NCI-H1436 (cell line): ENCODE measurements around the gene KAZN.

ENCODE experiments used
- DNase-seq: peaks from one replicate; lab custom pipeline; 2025; lab: John Stamatoyannopoulos, UW

Gene KAZN

GRCh38 chr1:15139654-15140350, 541.3 kb downstream of the KAZN start:
- no peak for DNase-seq

- DNase-seq, result no peak
Measured at GRCh38 chr1:15141935-15142539, 543.6 kb downstream of the KAZN start.

DNA sequence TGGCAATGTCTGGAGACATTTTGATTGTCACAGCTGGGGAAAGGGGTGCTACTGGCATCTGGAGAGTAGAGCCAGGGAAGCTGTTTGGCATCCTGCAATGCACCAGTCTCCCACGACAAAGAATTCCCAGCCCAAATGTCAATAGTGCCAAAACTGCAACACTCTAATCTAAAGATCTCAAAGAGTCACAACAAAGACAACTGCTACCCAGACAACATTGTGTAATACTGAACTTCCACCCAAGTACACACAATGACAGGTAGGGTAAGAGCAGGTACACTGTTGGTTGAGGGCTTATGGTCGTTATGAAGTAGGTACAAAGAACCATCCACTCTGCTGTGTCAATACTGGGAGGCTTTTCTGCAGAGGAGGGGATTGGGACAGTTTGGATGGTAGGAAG, 546.8 kb downstream of the KAZN start:
- DNase-seq, result no peak

DNA sequence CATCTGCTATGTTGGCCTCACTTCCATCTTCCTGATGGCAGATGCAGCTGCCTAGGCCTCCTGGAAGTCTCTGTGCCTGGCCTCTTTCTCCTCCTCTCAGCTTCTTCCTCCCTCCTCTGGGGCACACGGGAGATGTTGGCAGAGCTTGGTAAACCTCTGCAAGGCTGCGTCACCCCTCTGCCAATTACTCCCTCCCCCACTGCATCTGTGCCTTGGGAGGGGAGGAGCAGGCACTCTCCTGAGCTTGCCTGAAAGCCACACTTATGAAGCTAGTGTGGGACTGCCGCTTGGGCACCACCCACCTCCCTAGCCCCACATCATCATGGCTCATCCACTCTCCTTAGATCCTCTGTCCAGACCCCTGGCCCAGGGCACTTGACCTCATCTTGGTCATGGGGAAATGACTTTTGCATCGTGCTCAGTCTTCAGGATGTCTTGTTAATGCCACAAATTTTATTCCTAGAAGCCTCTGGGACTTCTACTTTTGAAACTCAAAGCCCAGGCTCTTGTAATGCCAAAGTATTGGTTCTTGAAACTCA, 547.7 kb downstream of the KAZN start:
- no peak for DNase-seq

- DNase-seq, result no peak
Measured at GRCh38 chr1:15146971-15147376, 548.5 kb downstream of the KAZN start.

DNA sequence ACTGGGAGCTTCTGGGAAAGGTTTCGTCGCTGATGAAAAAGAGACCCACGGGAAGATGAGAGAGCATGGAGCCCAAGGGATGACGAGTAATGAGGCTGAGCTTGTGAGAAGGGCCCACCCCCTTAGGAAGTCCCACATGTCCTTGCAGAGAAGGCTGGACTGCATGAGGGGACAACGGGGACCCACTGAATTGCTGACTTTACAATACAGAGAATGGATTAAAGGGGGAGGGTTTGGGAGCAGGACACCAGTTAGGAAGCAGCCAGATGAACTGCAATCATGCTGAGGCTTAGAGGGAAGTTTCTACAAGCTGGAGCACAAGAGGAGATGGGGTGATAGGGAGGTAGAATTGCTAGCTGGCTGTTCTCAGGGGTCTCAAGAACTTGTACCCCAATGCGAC, 549.5 kb downstream of the KAZN start:
- DNase-seq, result no peak

- DNase-seq, result no peak
Measured at GRCh38 chr1:15148475-15148874, 550.0 kb downstream of the KAZN start.

DNA sequence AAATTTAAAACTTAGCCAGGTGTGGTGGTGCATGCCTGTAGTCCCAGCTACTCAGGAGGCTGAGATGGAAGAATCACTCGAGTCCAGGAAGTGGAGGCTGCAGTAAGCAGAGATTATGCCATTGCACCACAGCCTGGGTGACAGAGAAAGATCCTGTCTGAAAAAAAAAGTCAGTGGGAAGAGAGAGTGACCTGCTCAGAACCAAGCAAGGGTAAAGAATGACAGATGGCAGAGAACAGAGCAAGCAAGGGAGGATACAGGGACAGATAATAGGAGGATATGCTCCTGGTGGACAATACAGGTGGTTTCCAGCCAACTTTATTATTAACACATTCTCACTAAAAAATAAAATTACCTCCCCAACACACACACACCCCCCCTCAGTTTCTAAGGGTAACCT, 550.5 kb downstream of the KAZN start:
- no peak for DNase-seq

DNA sequence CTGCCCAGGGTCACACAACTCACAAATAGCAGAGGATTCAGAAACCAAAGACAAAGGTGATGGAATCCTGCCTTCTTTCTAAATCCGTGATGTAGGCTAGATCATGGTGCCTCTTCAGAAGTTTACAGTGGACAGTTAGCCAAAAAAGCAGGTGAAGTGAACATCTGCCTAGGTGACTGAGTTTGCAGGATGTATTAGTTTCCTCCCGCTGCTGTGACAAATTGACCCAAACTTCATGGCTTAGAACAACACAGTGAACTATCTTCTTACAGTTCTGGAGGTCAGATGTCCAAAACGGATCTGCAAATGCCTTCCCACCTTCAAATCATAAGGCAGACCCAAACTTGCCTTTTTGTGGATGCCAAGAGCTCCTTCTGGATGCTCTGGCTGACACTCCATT, 551.9 kb downstream of the KAZN start:
- DNase-seq, result no peak

GRCh38 chr1:15151377-15151806, 552.9 kb downstream of the KAZN start:
- DNase-seq, result no peak

DNA sequence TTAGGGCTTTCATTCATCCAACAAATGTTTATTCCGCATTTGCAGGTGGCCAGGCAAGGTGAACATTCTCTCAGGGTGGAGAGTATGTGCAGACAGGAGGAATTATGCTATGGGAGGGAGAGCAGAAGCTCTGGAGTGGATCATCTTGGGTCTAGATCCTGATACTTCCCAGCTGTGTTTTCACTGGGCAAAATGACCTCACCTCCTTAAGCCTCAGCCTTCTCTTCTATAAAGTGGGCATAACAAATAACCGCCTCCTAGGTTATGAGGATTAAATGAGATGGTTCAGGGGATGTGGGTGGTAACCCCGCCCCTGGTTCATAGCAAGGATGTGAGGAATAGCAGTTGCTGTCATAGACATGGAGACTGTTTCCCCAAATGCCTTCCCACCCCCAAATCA, 553.4 kb downstream of the KAZN start:
- DNase-seq, result no peak

GRCh38 chr1:15152318-15153183, 554.1 kb downstream of the KAZN start:
- peak; percentile 37 for DNase-seq

DNA sequence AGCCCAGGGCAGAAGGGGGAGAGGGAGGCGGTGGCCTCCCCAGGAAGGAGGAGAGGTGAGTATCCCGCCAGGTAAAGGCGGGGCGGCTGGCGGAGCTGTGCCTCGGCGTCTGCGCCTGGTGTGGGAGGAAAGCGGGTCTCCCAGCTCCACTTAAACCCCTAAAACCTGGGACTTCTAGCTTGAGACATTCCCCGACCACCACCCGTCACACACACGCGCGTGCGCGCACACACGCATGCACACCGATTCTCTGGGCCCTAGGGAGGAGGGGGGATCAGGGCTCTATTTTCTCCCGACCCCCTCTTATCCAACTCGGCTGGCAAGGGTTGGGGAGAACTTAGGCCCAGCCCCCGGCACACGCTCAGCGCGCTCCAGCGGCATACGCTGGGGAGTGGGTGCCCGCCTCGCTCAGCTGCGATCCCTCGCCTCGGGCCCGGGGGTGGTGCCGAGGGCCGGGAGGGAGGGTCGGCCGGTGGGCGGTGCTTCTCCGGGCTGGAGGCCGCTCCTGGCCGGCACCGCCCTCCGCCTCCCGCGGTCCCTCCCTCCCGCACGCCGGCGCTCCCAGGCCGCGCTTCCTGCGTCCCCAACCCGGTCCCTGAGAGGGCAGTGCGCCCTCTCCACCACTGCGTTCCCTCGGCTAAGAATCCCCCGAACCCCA, 554.8 kb downstream of the KAZN start, which contains the start of gene TMEM51:
TMEM51 (plus strand) TSS at position 564 of the 658 bp plus-strand sequence. CDS start 61,341 bp downstream, outside the sequence.
- peak; percentile 64 for DNase-seq

DNA sequence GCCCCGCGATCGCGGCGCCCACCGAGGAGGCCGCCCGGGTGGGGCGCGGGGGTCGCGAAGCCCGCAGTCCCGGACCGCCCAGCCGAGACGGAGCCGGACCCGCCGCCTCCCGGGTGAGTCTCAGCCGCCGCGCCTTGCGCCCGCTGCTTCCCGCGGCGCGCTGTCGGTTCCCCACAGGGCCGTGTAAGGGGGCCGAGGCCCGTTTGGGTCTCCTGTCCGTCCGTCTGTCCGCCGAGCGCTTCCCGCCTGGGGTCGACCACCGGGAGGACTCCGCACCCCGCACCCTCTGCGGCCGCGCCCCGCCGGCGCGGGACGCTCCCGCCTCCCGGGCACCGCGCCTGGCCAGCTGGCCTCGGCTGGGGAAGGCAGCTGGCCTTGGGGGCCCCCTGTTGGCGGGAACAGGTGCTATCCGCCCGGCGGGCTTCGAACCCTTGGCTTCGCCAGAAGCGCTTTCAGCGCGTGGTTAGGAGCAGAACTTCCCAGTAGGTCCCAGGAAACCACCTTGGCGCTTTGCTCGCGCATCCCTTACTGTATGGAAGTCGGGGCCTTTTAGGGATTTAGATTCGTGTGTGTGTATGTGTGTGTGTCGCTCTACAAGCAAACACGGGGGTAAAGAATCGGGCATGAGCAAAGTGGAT, 555.5 kb downstream of the KAZN start:
- DNase-seq, result peak; percentile 20

GRCh38 chr1:15154480-15155036, 556.1 kb downstream of the KAZN start:
- DNase-seq, result no peak

- no peak for DNase-seq
Measured at GRCh38 chr1:15155191-15155590, 556.7 kb downstream of the KAZN start.

DNA sequence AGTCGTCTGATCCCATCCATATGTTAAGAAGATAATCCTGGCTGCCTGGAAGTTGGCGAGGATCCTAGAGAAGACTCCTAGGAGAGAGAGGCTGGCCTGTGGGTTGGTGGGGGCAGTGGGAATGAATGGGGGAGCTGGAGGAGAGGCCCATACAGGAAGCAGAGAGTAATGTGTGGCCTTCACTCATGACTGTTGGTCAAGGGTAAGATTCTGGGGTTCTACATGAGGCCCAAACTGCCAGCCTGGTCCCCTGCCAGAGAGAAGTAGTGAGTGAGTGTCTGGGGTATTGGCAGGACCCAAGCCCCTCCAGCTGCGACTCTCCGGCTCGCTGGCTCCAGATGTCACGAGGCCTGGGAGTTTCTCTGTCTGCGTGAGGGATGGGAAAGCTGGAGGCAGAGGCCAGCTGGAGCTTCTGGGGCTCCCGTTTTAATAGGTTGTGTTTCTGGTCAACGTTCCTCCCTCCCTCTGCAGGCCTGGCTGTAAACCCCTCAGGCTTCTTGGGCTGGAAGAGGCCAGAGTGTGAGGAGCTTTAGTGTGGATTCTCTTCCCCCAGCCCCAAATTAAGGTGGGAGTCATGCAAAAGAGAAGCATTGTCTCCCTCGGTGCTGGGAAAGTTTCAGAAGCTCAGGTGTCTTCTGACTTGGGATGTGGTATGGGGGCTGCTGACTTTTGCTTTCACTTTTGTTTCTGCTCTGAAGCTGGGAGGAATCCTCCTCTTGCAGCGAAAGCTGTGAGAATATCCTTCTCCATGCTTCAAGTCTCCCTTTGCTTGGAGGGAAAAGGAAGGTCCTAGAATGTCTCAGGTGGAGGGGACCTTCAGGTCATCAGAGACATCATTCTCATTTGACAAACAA, 557.6 kb downstream of the KAZN start:
- DNase-seq, result no peak

- DNase-seq, result no peak
Measured at GRCh38 chr1:15156807-15157380, 558.4 kb downstream of the KAZN start.

GRCh38 chr1:15157524-15158399, 559.3 kb downstream of the KAZN start:
- DNase-seq, result no peak
